Upper lobe of left lung (tissue), 6 donors: ENCODE data around the gene SEMA6C. TPM values are rescaled to one million over a fixed set of nuclear protein-coding genes. Genes with fewer than 3 reads are reported as not detected.

ENCODE experiments used
- ATAC-seq, 2 donors: fragments of 200-7000 bp; cut with Tn5 transposase; one replicate each; pipeline ENCODE4 v1.9.1; 2022; ENCODE audit warnings: mild to moderate bottlenecking in 2 of 2, moderate library complexity in 2 of 2; ENCODE audit not compliant: low FRiP score in 2 of 2
- DNase-seq, 2 donors: peaks; one replicate each; pipeline ENCODE4 v3.0.0-alpha.2; 2019 to 2020
- H3K27ac ChIP-seq, 4 donors: fragments of 200-600 bp; sonication (generic); one replicate each; pipeline ENCODE4 v1.5.1; 2016 to 2019
- H3K27me3 ChIP-seq, 4 donors: fragments of 200-600 bp; sonication (generic); one replicate each; pipeline ENCODE4 v1.5.1; 2017 to 2019
- H3K36me3 ChIP-seq, 4 donors: fragments of 200-600 bp; sonication (generic); one replicate each; pipeline ENCODE4 v1.5.1; 2016 to 2019
- H3K4me1 ChIP-seq, 4 donors: fragments of 200-600 bp; sonication (generic); one replicate each; pipeline ENCODE4 v1.5.1; 2018 to 2019
- H3K4me3 ChIP-seq, 4 donors: fragments of 200-600 bp; sonication (generic); one replicate each; pipeline ENCODE4 v1.5.1; 2017 to 2019; ENCODE audit warnings: mild to moderate bottlenecking in 2 of 4, moderate library complexity in 1 of 4
- H3K9me3 ChIP-seq, 4 donors: fragments of 200-600 bp; sonication (generic); one replicate each; pipeline ENCODE4 v1.5.1; 2018 to 2019
- EP300 ChIP-seq, 4 donors: sonication (generic); formaldehyde crosslinking; IDR thresholded peaks; one replicate each; pipeline ENCODE4 v1.5.1; 2017; ENCODE audit warnings: antibody characterized with exemption in 4 of 4, control low read depth in 2 of 4
- POLR2A ChIP-seq, 4 donors: fragments of 450-650 bp; IDR thresholded peaks; one replicate each; pipeline ENCODE4 v1.5.1; 2016 to 2017; ENCODE audit warnings: antibody characterized with exemption in 4 of 4, mild to moderate bottlenecking in 2 of 4
- POLR2AphosphoS5 ChIP-seq, 2 donors: sonication (generic); formaldehyde crosslinking; IDR thresholded peaks; one replicate each; pipeline ENCODE4 v1.5.1; 2017; ENCODE audit warnings: antibody characterized with exemption in 2 of 2
- WGBS, 2 donors: methylation state at CpG; one replicate each; pipeline ENCODE4 v1.1.5; 2017 to 2018; 5-methylcytosine and 5-hydroxymethylcytosine counted together
- total RNA-seq, 6 donors: library from RNA; depleted of rRNA in 4 of 6; stranded (reverse); fragments of >200 nt in 4 of 6; gene quantifications; one replicate each; pipeline versions ENCODE4 v1.1.0 to v1.2.1, GENCODE V29; 2016 to 2021
- TF ChIP-seq, protein P1 (sequence below), 6 experiments: fragments of 450-650 bp in 4 of 6; fragments of 200-600 bp in 2 of 6; sonication (generic) in 2 of 6; IDR thresholded peaks; one replicate each; pipeline ENCODE4 v1.5.1; 2016 to 2019; ENCODE audit warnings: antibody characterized with exemption in 6 of 6
- donor health status: DM: no; HTN: no; CAD: no; lungs with moderate emphysema.
- donor health status: DM: no; HTN: yes; CAD: no; lungs with severe emphysema.

SEMA6C gene
- total RNA-seq, 6 donors from 2014 or later, result 2.1 to 13.6 (median 5.8) TPM

DNA sequence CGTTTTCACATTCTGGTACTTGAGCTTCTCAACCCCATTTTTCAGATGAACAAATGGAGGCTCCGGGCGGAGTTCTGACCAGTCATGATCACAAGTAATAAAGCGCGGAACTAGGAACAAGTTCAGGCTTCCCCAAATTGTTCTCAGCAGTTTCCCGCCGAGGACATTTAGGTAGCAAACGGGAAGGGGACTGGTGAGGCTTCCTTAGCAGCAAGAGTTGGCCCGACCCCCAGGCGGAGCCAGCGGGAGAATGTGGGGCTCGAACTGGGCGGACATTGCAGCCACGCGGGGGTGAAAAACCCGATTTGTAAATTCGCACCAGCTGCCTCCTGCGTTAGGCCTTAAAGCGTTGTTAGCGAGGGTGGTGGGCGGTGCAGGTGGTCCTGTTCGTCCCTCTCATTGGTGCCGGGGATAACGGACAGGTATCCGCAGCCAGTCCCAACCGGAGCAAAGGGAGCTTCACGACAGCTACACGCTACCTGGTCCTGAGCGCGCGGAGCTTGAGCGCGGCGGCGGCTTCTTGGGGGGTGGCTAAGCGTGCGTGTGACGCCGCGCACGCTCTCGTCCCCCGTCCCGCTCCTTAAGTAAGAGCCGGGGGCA, 15.3 kb downstream of the SEMA6C start:
- DNase-seq, result peak; percentile 85 to 90
- WGBS, 2 donors, result 11 to 12% methylated on average over 21 to 29 of the region's 45 CpGs
- peaks cover 4 to 17% (median 8%) of the 10 kb centered on the region in 4 donors for H3K4me1 ChIP-seq
- H3K36me3 ChIP-seq, result peaks cover 0 to 6% (median 3%) of the 10 kb centered on the region in 4 donors
- TF ChIP-seq EP300 (IDR thresholded peaks at IDR 0.05), result no peak
- TF ChIP-seq, protein P1, sequence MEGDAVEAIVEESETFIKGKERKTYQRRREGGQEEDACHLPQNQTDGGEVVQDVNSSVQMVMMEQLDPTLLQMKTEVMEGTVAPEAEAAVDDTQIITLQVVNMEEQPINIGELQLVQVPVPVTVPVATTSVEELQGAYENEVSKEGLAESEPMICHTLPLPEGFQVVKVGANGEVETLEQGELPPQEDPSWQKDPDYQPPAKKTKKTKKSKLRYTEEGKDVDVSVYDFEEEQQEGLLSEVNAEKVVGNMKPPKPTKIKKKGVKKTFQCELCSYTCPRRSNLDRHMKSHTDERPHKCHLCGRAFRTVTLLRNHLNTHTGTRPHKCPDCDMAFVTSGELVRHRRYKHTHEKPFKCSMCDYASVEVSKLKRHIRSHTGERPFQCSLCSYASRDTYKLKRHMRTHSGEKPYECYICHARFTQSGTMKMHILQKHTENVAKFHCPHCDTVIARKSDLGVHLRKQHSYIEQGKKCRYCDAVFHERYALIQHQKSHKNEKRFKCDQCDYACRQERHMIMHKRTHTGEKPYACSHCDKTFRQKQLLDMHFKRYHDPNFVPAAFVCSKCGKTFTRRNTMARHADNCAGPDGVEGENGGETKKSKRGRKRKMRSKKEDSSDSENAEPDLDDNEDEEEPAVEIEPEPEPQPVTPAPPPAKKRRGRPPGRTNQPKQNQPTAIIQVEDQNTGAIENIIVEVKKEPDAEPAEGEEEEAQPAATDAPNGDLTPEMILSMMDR (IDR thresholded peaks at IDR 0.05), result peak in 1 of 6 experiments; percentile 15
- TF ChIP-seq POLR2AphosphoS5 (IDR thresholded peaks at IDR 0.05), result peak in 1 of 2 donors; percentile 29
- peak in 1 of 4 donors; percentile 4 for TF ChIP-seq POLR2A (IDR thresholded peaks at IDR 0.05)
- peak; percentile 85 to 91 for ATAC-seq
- no peaks in the 10 kb centered on the region for H3K27me3 ChIP-seq
- no peaks in the 10 kb centered on the region for H3K9me3 ChIP-seq
- H3K27ac ChIP-seq, result peak overlapping the region in 1 of 4 donors; percentile 47
- H3K4me3 ChIP-seq, result peak overlapping the region in 3 of 4 donors; percentile 28 to 51 (median 43)

GRCh38 chr1:151128800-151129199, 17.6 kb downstream of the SEMA6C start:
- H3K36me3 ChIP-seq, result peaks cover 0 to 1% (median 0%) of the 10 kb centered on the region in 4 donors
- no peaks in the 10 kb centered on the region for H3K9me3 ChIP-seq
- no peak overlapping the region for H3K4me3 ChIP-seq
- ATAC-seq, result no peak
- no peaks in the 10 kb centered on the region for H3K27me3 ChIP-seq
- DNase-seq, result no peak
- WGBS, 2 donors, result 81 to 89% methylated on average over 6 of the region's 6 CpGs
- H3K27ac ChIP-seq, result no peak overlapping the region
- peaks cover 4 to 17% (median 8%) of the 10 kb centered on the region in 4 donors for H3K4me1 ChIP-seq
- TF ChIP-seq, protein P1 (IDR thresholded peaks at IDR 0.05), result no peak
- no peak for TF ChIP-seq POLR2AphosphoS5 (IDR thresholded peaks at IDR 0.05)
- no peak for TF ChIP-seq EP300 (IDR thresholded peaks at IDR 0.05)
- no peak for TF ChIP-seq POLR2A (IDR thresholded peaks at IDR 0.05)

DNA sequence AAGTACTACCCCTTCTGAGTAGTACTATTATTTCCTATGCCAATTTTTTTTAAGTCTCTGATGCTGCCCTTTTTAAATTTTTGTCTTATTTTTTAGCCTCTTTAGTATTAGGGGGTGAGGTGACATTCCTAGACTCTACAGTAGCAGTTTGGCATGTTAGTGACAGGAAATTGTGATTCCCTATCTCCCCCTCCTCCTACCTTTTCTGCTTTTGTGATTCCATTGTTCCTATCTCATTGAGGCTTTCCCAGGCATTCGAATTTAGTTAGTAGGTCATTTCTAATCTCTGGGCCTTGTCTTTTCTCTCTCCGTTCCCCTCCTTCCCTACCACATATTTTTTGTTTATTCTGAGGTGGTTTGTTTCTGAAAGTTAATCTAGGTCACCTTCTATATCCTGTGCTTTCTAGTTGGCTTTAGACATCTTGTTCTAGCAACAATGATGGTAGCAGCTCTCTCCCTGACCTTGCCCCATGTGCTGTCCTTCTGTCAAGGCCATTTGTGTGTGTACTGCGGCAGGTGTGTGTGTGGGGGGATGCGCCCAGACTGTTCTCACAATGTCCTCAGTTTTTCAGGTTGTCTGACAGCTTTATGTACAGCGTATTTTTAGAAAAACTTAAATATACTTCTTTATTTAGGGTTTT, 21.5 kb downstream of the SEMA6C start:
- no peak for TF ChIP-seq POLR2AphosphoS5 (IDR thresholded peaks at IDR 0.05)
- TF ChIP-seq POLR2A (IDR thresholded peaks at IDR 0.05), result no peak
- TF ChIP-seq, protein P1 (IDR thresholded peaks at IDR 0.05), result no peak
- no peak for TF ChIP-seq EP300 (IDR thresholded peaks at IDR 0.05)
- DNase-seq, result no peak
- Histone ChIP-seq H3K9me3 (no peaks in the 10 kb centered on the region), H3K4me1 (no peaks in the 10 kb centered on the region), H3K27ac (no peak overlapping the region), H3K36me3 (peaks cover 0 to 18% (median 4%) of the 10 kb centered on the region in 4 donors), H3K27me3 (no peaks in the 10 kb centered on the region), H3K4me3 (no peak overlapping the region)
- no peak for ATAC-seq
- WGBS, 2 donors, result 86% methylated on average over 5 of the region's 5 CpGs

- WGBS, 2 donors, result 93 to 98% methylated on average over 5 of the region's 5 CpGs
- TF ChIP-seq, protein P1 (IDR thresholded peaks at IDR 0.05), result no peak
- no peak for TF ChIP-seq POLR2AphosphoS5 (IDR thresholded peaks at IDR 0.05)
- no peak for TF ChIP-seq EP300 (IDR thresholded peaks at IDR 0.05)
- no peak for TF ChIP-seq POLR2A (IDR thresholded peaks at IDR 0.05)
- ATAC-seq, result no peak
Measured at GRCh38 chr1:151113877-151114276, 32.6 kb downstream of the SEMA6C start.

More at GRCh38 chr1:151113877-151114276, 32.6 kb downstream of the SEMA6C start:
- H3K4me1 ChIP-seq, result no peaks in the 10 kb centered on the region
- H3K4me3 ChIP-seq, result no peak overlapping the region
- H3K27me3 ChIP-seq, result no peaks in the 10 kb centered on the region
- H3K9me3 ChIP-seq, result no peaks in the 10 kb centered on the region
- no peak for DNase-seq
- no peak overlapping the region for H3K27ac ChIP-seq
- H3K36me3 ChIP-seq, result peaks cover 0 to 20% (median 4%) of the 10 kb centered on the region in 4 donors
